ENCODE data around the gene JMY.

JMY gene

DNA sequence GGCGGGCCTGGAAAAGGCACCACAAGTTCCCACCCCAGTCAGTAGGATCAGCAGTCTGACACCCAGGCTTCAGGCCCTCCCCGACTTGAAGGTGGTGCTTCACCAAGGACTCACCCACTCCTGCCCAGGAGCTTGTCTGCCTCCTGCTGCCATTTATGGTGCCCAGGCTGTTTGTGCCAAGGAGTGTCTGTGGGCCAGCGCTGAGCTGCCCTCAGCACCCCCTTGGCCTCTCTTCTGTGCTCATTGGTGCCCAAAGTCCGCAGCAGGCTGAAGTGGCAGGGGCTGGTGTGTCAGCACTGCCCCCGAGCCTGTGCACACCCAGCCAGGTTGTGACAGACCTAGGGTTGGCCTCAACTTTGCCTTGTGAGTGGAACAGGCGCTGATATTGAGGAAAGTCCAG is 23.5 kb downstream of the JMY start:
- no peak for TF ChIP-seq CTCF (IDR thresholded peaks at IDR 0.05)

- TF ChIP-seq CTCF (IDR thresholded peaks at IDR 0.05), result no peak
These were observed 23.9 kb downstream of the JMY start for GRCh38 chr5:79259810-79260209.

DNA sequence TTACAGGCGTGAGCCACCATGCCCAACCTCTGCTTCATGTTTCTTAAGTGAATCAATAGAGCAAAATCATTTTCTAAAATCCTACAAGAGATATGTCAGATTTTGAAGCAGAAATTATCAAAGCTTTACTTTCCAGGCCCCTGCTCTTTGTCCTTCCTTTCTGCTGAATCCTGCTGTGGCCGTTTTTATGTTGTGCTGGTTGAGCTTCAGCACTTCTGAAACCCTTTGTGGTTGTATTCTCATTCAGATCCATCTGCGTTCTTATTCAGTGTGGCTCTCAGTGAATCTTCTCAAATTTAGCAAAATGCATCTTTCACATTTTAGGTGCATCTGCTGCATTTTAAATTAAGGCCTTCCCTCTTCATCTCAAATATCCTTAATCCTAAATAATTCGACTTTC is 26.0 kb downstream of the JMY start:
- TF ChIP-seq CTCF (IDR thresholded peaks at IDR 0.05), result no peak

GRCh38 chr5:79263290-79263689 is 27.4 kb downstream of the JMY start:
- no peak for TF ChIP-seq CTCF (IDR thresholded peaks at IDR 0.05)

GRCh38 chr5:79267180-79267579 is 31.2 kb downstream of the JMY start:
- TF ChIP-seq CTCF (IDR thresholded peaks at IDR 0.05), result no peak

DNA sequence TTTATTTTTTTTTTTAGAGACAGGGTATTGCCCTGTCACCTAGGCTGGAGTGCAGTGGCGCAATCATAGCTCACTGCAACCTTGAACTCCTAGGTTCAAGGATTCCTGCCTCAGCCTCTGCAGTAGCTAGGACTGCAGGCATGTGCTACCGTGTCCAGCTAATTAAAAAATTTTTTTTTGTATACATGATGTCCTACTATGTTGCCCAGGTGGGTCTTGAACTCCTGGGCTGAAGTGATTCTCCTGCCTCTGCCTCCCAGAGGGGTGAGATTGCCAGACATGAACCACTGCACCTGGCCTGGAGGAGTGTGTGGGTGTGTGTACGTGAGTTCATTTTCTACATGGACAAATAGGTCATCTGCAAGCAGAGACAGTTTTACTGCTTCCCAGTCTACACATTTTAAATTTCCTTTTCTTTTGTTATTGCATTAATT is 33.8 kb downstream of the JMY start:
- TF ChIP-seq CTCF (IDR thresholded peaks at IDR 0.05), result no peak

DNA sequence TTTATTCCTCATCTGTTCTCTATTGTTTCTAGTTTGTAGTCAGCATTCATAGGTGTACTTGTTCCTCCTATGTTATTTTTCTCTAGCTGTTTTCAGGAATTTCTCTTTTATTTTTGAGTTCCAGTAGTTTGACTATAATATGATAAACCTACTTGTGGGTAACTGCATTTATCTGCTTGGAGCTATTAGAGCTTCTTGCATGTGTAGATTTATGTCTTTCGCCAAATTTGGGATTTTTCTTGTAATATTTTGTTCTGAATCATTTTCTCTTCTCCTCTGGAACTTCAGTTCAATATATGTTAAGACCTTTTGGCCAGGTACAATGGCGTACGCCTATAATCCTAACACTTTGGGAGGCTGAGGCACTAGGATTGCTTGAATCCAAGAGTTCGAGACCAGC is 37.4 kb downstream of the JMY start:
- no peak for TF ChIP-seq CTCF (IDR thresholded peaks at IDR 0.05)

GRCh38 chr5:79284846-79285245 is 48.9 kb downstream of the JMY start:
- no peak for TF ChIP-seq CTCF (IDR thresholded peaks at IDR 0.05)
